Ishikawa (cell line): ENCODE data around the gene NKX1-1.

Experiments
- CREB1 ChIP-seq: IDR thresholded peaks from 2 replicates; pipeline ENCODE4 v1.6.1; 2012; ENCODE audit warnings: low read depth
- FOXM1 ChIP-seq: IDR thresholded peaks from 2 replicates; pipeline ENCODE4 v1.6.1; 2012; ENCODE audit warnings: low read depth, borderline replicate concordance
- NFIC ChIP-seq: IDR thresholded peaks from 2 replicates; pipeline ENCODE4 v1.6.1; 2012
- RAD21 ChIP-seq: IDR thresholded peaks from 2 replicates; pipeline ENCODE4 v1.6.1; 2012; ENCODE audit warnings: low read depth
- REST ChIP-seq: IDR thresholded peaks from 2 replicates; pipeline ENCODE4 v1.6.1; 2012; ENCODE audit warnings: low read depth, mild to moderate bottlenecking

DNA sequence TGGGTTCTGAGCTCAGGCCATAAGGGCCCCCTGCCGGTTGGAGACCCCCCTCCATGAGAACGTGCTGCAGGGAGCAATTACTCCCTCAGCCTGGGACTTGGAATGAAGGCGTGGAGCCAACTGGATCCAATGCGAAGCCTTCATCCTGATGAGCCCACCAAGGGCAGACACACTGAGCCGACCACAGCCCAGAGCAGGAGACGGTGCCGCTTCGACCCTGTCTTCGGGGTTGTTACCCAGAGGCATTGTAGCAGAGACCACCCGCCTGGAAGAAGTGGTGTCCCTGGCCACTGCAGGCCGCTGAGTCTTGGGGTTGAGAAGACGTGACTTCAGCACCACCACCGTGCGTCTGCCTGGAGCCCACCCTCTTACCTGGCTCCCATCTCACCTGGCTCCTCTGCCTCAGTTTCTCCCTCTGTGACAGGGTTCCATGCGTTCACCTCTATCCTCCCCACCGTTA lies 7.0 kb upstream of the NKX1-1 start:
- TF ChIP-seq REST, result no peak
- TF ChIP-seq CREB1, result no peak
- no peak for TF ChIP-seq FOXM1
- no peak for TF ChIP-seq NFIC
- no peak for TF ChIP-seq RAD21
